Natural killer cell (primary cell): ENCODE data around the gene SLCO4A1. TPM values are rescaled to one million over a fixed set of nuclear protein-coding genes. Genes with fewer than 3 reads are reported as not detected.

Experiments
- ATAC-seq, 3 donors: fragments of 150-1000 bp in 2 of 3; fragments of 200-7000 bp in 1 of 3; cut with Tn5 transposase; 1 replicate in 1 of 3; 2 replicates in 2 of 3; pipeline ENCODE4 v1.10.0; 2021; ENCODE audit warnings: mild to moderate bottlenecking in 2 of 3, moderate library complexity in 2 of 3
- DNase-seq, 2 donors: peaks; one replicate each; pipeline versions ENCODE4 v3.0.0 to v3.0.0-alpha.2; 2013 to 2021; ENCODE audit warnings: mixed read lengths in 1 of 2
- H3K27ac ChIP-seq: one replicate; pipeline ENCODE4 v1.5.1; 2013; ENCODE audit warnings: mild to moderate bottlenecking, low read length
- H3K27me3 ChIP-seq: one replicate; pipeline ENCODE4 v1.6.1; 2013; ENCODE audit warnings: low read length; ENCODE audit not compliant: control insufficient read depth, insufficient read depth
- H3K36me3 ChIP-seq: one replicate; pipeline ENCODE4 v1.6.1; 2013; ENCODE audit warnings: low read length; ENCODE audit not compliant: control insufficient read depth, insufficient read depth
- H3K4me1 ChIP-seq: one replicate; pipeline ENCODE4 v1.6.1; 2013; ENCODE audit warnings: low read length; ENCODE audit not compliant: control insufficient read depth, insufficient read depth
- H3K4me3 ChIP-seq: one replicate; pipeline ENCODE4 v1.5.1; 2013; ENCODE audit warnings: low read length
- H3K9me3 ChIP-seq: one replicate; pipeline ENCODE4 v1.6.1; 2013; ENCODE audit warnings: low read length; ENCODE audit not compliant: control insufficient read depth, insufficient read depth
- H3K27ac Mint-ChIP-seq, 2 donors: one replicate each; pipeline ENCODE4 v1.8.0; 2022; ENCODE audit warnings: mild to moderate bottlenecking in 2 of 2, mixed read lengths in 2 of 2, moderate library complexity in 1 of 2
- H3K27me3 Mint-ChIP-seq, 2 donors: one replicate each; pipeline ENCODE4 v1.8.0; 2022; ENCODE audit warnings: low read depth in 2 of 2, mixed read lengths in 2 of 2
- H3K36me3 Mint-ChIP-seq: one replicate; pipeline ENCODE4 v1.8.0; 2022; ENCODE audit warnings: mixed read lengths
- H3K4me1 Mint-ChIP-seq, 2 donors: one replicate each; pipeline ENCODE4 v1.8.0; 2022; ENCODE audit warnings: mixed read lengths in 2 of 2
- H3K4me3 Mint-ChIP-seq: one replicate; pipeline ENCODE4 v1.8.0; 2022; ENCODE audit warnings: mild to moderate bottlenecking, moderate library complexity, mixed read lengths
- H3K9me3 Mint-ChIP-seq, 2 donors: one replicate each; pipeline ENCODE4 v1.8.0; 2022; ENCODE audit warnings: mixed read lengths in 2 of 2
- CTCF ChIP-seq: fragments of 200-600 bp; IDR thresholded peaks from one replicate; pipeline ENCODE4 v1.8.0; 2022; ENCODE audit warnings: antibody characterized with exemption
- WGBS: methylation state at CpG from one replicate; pipeline ENCODE4 v1.1.7; 2013; ENCODE audit warnings: missing lambda C conversion rate; ENCODE audit not compliant: insufficient coverage; 5-methylcytosine and 5-hydroxymethylcytosine counted together
- intact Hi-C: fragments of 100-400 bp; cut with micrococcal nuclease; formaldehyde crosslinking; loops from one replicate; pipeline ENCODE4 v1.14.2; 2022
- total RNA-seq, 4 donors: library from RNA; stranded (reverse); fragments of 120-200 nt in 1 of 4; gene quantifications; one replicate each; pipeline versions ENCODE4 v1.2.3 to v1.2.4, GENCODE V29; 2013 to 2022

SLCO4A1 gene
- total RNA-seq, 3 donors from 2014 or later (not counting 1 experiment from before 2014, with no cell fraction given), result 0.59 to 1.4 (median 1.1) TPM

GRCh38 chr20:62662422-62662821 lies 20.1 kb downstream of the SLCO4A1 start:
- Mint-ChIP-seq H3K36me3 (no peaks in the 10 kb centered on the region), H3K9me3 (no peaks in the 10 kb centered on the region), H3K4me3 (no peak overlapping the region), H3K4me1 (no peaks in the 10 kb centered on the region), H3K27ac (no peak overlapping the region), H3K27me3 (no peaks in the 10 kb centered on the region)
- H3K27ac ChIP-seq, result no peak overlapping the region
- peaks cover 4% of the 10 kb centered on the region for H3K4me1 ChIP-seq
- 93% methylated on average over 4 of the region's 6 CpGs for WGBS
- DNase-seq, result no peak
- no peak for ATAC-seq
- no peaks in the 10 kb centered on the region for H3K27me3 ChIP-seq
- TF ChIP-seq CTCF, result no peak
- H3K9me3 ChIP-seq, result no peaks in the 10 kb centered on the region
- no peak overlapping the region for H3K4me3 ChIP-seq
- H3K36me3 ChIP-seq, result no peaks in the 10 kb centered on the region
- intact Hi-C loops, result no loop called here

DNA sequence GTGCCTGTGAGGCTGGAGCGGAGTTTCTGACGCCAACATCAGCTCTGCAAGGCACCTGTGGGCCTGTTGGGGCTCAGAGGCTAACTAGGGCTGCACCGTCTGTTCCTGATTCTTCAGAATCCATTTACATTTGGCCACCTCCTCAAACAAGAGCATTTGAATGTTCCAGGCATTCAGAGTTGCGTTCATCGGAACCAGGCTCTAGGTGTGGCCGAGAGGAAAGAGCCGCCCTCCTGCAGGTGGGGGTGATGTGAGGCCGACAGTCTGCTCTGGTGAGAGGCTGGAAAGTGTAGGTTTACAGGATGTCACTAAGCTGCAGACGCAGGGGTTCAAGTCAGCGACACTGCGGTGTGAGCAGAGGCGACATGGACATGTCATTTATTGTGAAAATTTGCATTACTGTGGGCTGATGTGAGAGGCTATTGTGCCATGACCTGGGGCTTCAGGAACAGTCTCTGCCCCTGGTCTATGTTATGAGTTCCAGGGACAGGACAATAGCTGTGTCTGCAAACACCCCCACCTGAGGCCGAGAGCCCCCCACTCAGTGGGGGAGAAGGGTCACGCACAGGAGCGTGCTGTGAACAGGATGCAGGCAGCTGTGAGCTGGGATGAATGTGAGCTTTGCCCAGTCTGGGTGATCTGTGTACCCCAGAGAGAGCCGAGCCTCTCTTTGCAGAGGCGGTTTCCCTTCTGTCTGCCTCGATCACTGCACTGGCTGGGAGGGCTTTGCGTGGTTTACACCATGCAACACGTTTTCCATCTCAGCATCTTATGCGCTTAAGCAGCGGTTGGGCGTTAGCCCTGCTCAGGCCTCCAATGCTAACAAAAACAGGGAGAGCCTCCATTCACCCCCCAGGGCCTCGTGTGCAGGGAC lies 21.1 kb downstream of the SLCO4A1 start:
- Histone ChIP-seq H3K9me3 (no peaks in the 10 kb centered on the region), H3K4me3 (no peak overlapping the region), H3K27me3 (no peaks in the 10 kb centered on the region), H3K27ac (no peak overlapping the region), H3K36me3 (no peaks in the 10 kb centered on the region), H3K4me1 (peaks cover 4% of the 10 kb centered on the region)
- intact Hi-C loops, result no loop called here
- Mint-ChIP-seq H3K4me1 (no peaks in the 10 kb centered on the region), H3K27ac (no peak overlapping the region), H3K4me3 (no peak overlapping the region), H3K36me3 (no peaks in the 10 kb centered on the region), H3K9me3 (no peaks in the 10 kb centered on the region), H3K27me3 (no peaks in the 10 kb centered on the region)
- DNase-seq (no peak), ATAC-seq (no peak)
- TF ChIP-seq CTCF, result no peak
- WGBS, result 92% methylated on average over 24 of the region's 24 CpGs

DNA sequence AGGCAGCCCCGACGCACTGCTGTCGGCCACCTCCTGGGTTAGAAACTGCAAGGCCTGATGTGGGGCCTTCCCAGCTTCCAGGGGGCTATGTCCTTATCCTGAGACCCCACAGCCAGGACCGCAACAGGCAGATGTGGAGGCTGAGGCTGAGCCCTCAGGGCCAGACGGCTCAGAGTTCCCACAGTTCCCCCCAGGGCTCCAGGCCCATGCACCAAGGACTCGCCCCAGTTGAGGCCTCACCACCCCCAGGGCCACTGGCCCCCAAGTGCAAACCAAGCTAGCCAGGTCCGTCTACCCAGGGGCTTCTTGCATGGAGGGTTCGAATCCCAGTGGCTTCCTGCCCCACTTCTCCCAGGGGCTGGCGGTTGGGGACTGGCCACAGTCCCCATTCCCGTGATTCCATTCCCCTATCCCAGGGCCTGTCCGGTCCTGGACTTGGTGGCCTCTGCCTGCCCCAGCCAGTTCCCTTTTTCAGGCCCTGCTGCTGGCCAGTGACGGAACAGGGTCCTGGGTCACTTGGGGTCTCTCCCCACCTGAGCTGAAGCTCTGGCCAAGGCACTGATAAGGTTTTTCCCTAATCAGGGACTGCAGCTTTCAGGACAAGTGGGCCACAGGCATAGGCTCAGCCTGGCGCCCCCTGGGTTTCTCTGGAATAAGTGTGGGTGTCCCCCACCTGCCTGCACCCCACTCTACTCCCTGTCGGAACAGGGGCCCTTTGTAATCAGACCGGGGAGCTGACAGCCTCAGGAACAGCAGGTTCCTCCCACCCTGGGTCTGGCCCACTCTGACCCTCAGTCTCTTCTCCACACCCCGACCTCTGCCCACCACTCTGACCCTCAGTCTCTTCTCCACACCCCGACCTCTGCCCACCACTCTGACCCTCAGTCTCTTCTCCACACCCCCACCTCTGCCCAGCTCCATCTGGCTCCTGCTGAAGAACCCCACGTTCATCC lies 22.0 kb downstream of the SLCO4A1 start:
- H3K4me1 ChIP-seq, result peaks cover under 1% of the 10 kb centered on the region
- H3K27me3 ChIP-seq, result no peaks in the 10 kb centered on the region
- H3K4me3 ChIP-seq, result no peak overlapping the region
- intact Hi-C loops, result no loop called here
- DNase-seq, result no peak
- no peak overlapping the region for H3K27ac Mint-ChIP-seq
- H3K9me3 Mint-ChIP-seq, result no peaks in the 10 kb centered on the region
- H3K9me3 ChIP-seq, result no peaks in the 10 kb centered on the region
- H3K27ac ChIP-seq, result no peak overlapping the region
- no peak for TF ChIP-seq CTCF
- H3K36me3 ChIP-seq, result no peaks in the 10 kb centered on the region
- H3K4me3 Mint-ChIP-seq, result no peak overlapping the region
- no peaks in the 10 kb centered on the region for H3K27me3 Mint-ChIP-seq
- H3K4me1 Mint-ChIP-seq, result no peaks in the 10 kb centered on the region
- H3K36me3 Mint-ChIP-seq, result no peaks in the 10 kb centered on the region
- ATAC-seq, result no peak
- WGBS, result 94% methylated on average over 18 of the region's 18 CpGs
